ENCODE data around the gene GRK4.

The GRK4 gene

DNA sequence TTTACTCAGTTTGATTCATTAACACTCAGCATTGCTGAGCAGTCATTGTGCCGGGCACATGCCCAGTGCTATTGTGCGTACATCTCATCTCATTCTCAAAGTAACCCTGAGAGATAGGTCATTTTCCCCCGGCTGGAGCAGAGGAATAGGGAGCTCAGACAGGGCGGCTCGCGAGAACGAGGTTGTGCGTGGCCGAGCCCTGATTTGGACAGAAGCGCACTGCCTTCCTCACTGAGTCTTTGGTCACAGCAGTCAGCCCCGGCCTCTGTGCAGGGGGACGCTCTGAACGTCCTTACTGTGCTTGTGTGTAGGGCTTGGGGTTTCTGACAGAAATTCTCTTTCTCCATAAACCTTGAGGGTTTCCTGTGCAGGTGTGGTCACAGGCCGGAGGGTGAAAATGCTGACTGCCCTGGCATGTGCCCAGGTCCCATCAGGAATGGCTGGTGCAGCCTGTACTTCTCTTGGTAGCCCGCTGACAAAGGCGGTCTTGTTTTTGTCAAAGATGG, 39.6 kb upstream of the GRK4 start:
- no peak for DNase-seq (ENCODE audit: low read depth)
- TF ChIP-seq, protein P1, sequence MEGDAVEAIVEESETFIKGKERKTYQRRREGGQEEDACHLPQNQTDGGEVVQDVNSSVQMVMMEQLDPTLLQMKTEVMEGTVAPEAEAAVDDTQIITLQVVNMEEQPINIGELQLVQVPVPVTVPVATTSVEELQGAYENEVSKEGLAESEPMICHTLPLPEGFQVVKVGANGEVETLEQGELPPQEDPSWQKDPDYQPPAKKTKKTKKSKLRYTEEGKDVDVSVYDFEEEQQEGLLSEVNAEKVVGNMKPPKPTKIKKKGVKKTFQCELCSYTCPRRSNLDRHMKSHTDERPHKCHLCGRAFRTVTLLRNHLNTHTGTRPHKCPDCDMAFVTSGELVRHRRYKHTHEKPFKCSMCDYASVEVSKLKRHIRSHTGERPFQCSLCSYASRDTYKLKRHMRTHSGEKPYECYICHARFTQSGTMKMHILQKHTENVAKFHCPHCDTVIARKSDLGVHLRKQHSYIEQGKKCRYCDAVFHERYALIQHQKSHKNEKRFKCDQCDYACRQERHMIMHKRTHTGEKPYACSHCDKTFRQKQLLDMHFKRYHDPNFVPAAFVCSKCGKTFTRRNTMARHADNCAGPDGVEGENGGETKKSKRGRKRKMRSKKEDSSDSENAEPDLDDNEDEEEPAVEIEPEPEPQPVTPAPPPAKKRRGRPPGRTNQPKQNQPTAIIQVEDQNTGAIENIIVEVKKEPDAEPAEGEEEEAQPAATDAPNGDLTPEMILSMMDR (IDR thresholded peaks at IDR 0.05; ENCODE audit: insufficient read depth, low read depth, low read length, missing control alignments) = no peak
- no peak overlapping the region for H3K4me3 ChIP-seq (ENCODE audit: low read length)

DNA sequence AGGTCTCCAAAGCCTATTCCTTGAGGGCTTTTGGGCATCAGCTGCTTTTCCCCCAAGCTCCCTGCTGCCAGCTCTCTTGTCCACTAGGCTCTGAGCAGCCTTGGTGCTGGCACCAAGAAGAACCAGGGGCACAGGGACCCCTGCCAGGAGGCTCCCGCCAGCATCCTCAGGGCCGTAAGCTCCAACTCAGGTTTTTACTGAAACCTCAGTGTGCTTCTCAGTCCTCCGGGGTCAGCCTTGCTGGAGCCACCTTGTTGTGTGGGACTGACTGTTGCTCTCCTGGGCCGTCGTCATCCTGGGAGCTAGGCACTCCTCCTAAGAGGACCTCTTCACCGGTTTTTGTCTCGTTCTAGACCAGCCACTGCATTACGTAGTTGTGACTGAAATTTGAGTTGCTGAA, 39.1 kb upstream of the GRK4 start:
- TF ChIP-seq, protein P1 (IDR thresholded peaks at IDR 0.05; ENCODE audit: insufficient read depth, low read depth, low read length, missing control alignments) = no peak
- no peak for DNase-seq (ENCODE audit: low read depth)
- H3K4me3 ChIP-seq (ENCODE audit: low read length) = no peak overlapping the region

DNA sequence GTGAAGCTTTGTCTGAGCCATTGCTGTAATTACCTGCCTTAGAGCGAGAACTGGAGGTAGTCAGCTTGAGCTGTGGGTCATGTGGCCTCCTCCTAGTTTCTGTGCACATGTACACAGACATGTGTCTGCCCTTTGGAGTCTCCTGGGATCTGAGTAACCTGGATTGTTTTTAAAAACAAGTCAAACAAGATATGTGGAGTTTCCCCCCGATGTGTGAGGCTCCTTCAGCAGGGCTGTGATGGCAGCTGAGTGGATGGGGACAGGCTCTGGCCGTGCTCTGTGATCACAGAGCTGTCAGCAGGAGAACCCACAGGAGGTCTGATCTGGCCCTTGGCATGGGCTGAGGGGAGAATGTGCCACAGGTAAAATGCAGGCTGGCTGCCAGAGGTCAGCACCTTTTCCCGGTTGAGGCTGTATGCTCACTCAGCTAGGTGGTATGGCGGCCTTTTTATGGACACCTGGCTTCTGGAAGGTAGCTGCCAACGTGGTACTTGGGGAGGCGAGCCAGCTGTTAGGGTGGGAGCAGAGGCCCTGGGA, 38.5 kb upstream of the GRK4 start:
- no peak overlapping the region for H3K4me3 ChIP-seq (ENCODE audit: low read length)
- peak; percentile 78 for DNase-seq (ENCODE audit: low read depth)
- TF ChIP-seq, protein P1 (IDR thresholded peaks at IDR 0.05; ENCODE audit: insufficient read depth, low read depth, low read length, missing control alignments) = no peak

DNA sequence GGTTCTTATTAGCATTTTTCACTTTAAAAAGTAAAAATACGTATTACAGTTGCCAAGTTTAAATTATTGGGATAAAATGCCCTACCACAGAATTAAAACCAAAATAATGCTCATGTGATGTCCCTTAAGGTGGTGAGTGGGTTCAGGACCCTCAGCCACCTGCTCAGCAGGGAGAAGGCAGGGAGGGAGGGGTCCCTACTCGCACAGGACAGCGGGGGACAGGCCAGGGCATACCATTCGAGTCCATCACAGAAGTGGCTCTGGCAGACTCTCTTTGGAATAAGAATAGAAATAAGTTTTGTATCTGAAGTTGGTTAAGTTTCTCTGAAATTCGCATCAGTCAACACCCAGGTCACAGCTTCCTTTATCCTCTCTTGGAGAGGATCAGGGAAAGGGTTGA, 37.9 kb upstream of the GRK4 start:
- H3K4me3 ChIP-seq (ENCODE audit: low read length) = no peak overlapping the region
- TF ChIP-seq, protein P1 (IDR thresholded peaks at IDR 0.05; ENCODE audit: insufficient read depth, low read depth, low read length, missing control alignments) = no peak
- DNase-seq (ENCODE audit: low read depth) = no peak

DNA sequence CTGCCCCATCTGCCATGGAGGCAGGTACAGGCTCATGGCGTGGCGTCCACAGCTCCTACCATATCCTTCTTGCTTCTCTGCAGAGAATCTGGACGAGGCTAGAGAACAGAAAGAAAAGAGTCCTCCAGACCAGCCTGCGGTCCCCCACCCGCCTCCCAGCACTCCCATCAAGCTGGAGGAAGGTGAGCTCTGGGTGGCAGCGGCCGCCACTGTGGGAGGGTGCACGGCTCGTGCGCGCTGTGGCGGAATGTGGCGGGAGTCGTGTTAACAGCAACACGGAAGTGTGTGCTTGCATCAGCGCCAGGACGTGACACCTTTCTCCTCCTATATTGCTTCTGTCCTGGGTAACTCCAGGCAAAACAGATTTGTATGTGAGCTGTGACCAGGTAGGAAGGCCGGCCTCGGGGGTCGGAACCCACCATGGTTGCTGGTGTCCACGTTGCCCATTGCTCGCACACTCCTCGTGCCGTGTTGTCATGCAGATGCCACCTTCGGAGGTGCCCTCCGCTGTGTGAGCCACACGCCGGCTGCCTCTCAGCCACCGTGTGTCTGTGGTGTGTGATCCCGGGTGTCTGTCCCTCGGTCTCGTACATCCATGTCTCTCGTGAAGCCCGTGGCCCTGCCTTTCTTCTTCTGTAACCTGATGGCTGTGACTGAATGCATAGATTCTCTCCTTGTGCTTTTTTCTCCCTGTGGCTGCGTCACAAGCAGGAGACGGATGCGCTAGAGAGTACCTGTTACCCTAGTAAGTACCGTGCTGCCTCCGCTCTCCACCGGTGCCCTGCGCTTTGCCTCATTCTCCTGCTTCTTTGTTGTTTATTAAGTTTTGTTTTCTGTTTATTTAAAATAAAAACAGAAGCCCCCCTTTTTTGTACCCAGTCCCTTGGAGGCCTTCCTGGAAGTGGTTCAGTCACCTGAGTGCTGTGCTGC, 37.2 kb upstream of the GRK4 start:
- DNase-seq (ENCODE audit: low read depth) = no peak
- TF ChIP-seq, protein P1 (IDR thresholded peaks at IDR 0.05; ENCODE audit: insufficient read depth, low read depth, low read length, missing control alignments) = no peak

DNA sequence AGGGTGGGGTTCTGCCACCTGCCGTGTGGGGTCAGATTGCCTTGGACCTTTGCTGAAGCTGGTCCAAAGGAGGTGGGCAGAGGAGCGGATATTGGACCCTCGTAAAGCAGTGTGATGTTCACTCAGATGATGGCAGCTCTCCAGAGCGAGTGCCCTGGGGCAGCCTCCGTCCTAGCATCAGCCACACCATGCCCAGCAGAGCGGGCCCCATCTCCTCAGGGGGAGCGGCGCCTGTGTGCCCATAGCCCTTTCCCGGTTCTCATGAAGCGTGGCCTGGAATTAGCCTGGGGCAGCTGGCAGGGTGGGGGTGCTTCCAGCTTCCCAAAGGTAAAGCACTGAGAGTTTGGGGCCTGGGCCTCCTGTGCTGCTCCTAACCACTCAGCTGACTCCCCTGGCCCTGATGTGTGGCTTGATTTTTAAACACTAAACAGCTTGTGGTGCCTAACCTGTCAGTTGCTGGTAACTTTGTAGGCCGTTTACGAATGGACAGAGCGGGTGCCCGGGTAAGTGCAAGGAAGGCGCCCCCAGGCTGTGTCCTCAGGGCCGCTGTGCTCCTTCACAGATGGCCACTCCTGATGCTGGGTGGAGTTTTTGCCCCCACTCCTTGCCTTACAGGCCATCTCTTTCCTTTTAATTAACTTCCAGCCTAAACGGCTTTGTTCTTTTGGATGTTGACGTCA, 36.2 kb upstream of the GRK4 start:
- DNase-seq (ENCODE audit: low read depth) = no peak
- no peak overlapping the region for H3K4me3 ChIP-seq (ENCODE audit: low read length)
- TF ChIP-seq, protein P1 (IDR thresholded peaks at IDR 0.05; ENCODE audit: insufficient read depth, low read depth, low read length, missing control alignments) = no peak

More for the DNA sequence above, 37.2 kb upstream of the GRK4 start:
- H3K4me3 ChIP-seq (ENCODE audit: low read length) = no peak overlapping the region
